H1 (cell line): ENCODE data around the gene APP. TPM values are rescaled to one million over a fixed set of nuclear protein-coding genes. Genes with fewer than 3 reads are reported as not detected.
A peak's percentile ranks its signal among the peaks of the same experiment; 100 is the strongest.

Experiments
- CHD2 ChIP-seq: IDR thresholded peaks from 2 replicates; pipeline ENCODE4 v1.6.1; 2012; ENCODE audit warnings: low read length, improper control_type of control experiment
- EP300 ChIP-seq, 2 experiments: IDR thresholded peaks; 1 replicate in 1 of 2; 2 replicates in 1 of 2; pipeline ENCODE4 v1.6.1; 2011 to 2012; ENCODE audit warnings: low read depth in 2 of 2, low read length in 2 of 2, mild to moderate bottlenecking in 2 of 2, borderline replicate concordance in 1 of 2, inconsistent platforms in 1 of 2, moderate library complexity in 1 of 2
- POLR2A ChIP-seq, 2 experiments: IDR thresholded peaks; 1 replicate in 1 of 2; 2 replicates in 1 of 2; pipeline ENCODE4 v1.6.1; 2011; ENCODE audit warnings: low read depth in 2 of 2, low read length in 2 of 2, mild to moderate bottlenecking in 2 of 2; ENCODE audit errors: control extremely low read depth in 1 of 2
- RAD21 ChIP-seq, 2 experiments: IDR thresholded peaks in 1 of 2; conservative IDR thresholded peaks in 1 of 2; 2 replicates each; pipeline ENCODE4 v1.6.1; 2011; ENCODE audit warnings: low read depth in 2 of 2, low read length in 2 of 2, improper control_type of control experiment in 1 of 2, inconsistent platforms in 1 of 2, mild to moderate bottlenecking in 1 of 2, moderate library complexity in 1 of 2
- polyA plus RNA-seq, 7 experiments: library from polyadenylated mRNA; depleted of rRNA in 3 of 7; stranded (reverse) in 5 of 7; unstranded in 2 of 7; fragments of >200 nt in 5 of 7; fragments of 200-250 nt in 2 of 7; gene quantifications; 1 replicate in 5 of 7; 2 replicates in 1 of 7; 4 replicates in 1 of 7; pipeline versions ENCODE4 v1.2.1 to v1.2.3, GENCODE V29; 2011 to 2013; ENCODE audit warnings: missing spikeins in 2 of 7, mixed read lengths in 2 of 7
- total RNA-seq: library from RNA; stranded (reverse); fragmentation: NEBNext Ultra II Directional; extraction: Animal tissue kit (Norgen Biotek cat#: 25700); gene quantifications from 2 replicates; pipeline ENCODE4 v1.2.1, GENCODE V29; 2021

Gene APP
- total and polyA plus RNA-seq, 2 of the 8 experiments (the other 6 are each of a cell fraction or from before 2014, with no cell fraction given) = 375 to 551 TPM

DNA sequence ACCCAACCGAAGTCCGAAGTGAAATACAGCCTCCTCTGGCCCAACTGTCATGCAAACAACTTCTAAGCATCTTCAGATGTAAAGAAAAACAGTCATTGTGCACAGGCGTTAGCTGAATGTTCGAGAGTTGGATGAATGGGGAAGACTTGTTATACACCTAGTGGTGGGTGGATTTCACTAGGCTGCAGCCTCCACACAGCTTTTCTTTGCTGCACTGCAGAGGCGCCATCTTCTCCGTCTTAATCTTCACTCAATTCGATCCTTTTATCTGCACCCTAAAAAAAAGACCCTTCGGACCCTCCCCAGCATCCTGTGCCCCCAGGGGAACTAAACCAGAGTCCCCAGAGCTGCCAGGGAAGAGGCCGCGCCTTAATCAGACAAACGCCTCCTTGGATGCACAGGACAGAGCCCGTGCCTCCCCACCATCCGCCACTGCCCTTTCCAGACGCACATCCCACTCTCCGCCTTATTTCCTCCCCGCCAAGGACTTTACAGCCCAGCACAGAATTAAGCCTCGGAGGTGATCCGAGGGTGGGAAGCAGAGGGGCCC is 1.4 kb downstream of the APP start (continued):
- TF ChIP-seq RAD21 (IDR thresholded peaks at IDR 0.05 in 1 of 2, conservative IDR thresholded peaks at IDR 0.05 in 1 of 2; ENCODE audit: low read depth in 2 of 2, low read length in 2 of 2) = peak; percentile 14 to 35; a peak in 2 of 4 replicates
- no peak for TF ChIP-seq CHD2
- TF ChIP-seq EP300 (IDR thresholded peaks at IDR 0.05; ENCODE audit: borderline replicate concordance in 1 of 2, low read depth in 2 of 2, low read length in 2 of 2) = no peak
- TF ChIP-seq POLR2A (IDR thresholded peaks at IDR 0.05; ENCODE audit: control extremely low read depth in 1 of 2, low read depth in 2 of 2, low read length in 2 of 2) = peak; percentile 23 to 29; a peak in 2 of 3 replicates
- TF ChIP-seq, all 59 proteins: peak for 9
